Thyroid gland (tissue), 4 donors: Measurements from ENCODE around the gene ALS2.

ENCODE experiments used
- CTCF ChIP-seq, 6 experiments: fragments of 200-600 bp in 3 of 6; fragments of 450-650 bp in 3 of 6; sonication (generic) in 3 of 6; IDR thresholded peaks; one replicate each; pipeline ENCODE4 v1.5.1; 2016 to 2019; ENCODE audit warnings: antibody characterized with exemption in 6 of 6, mild to moderate bottlenecking in 2 of 6, inconsistent platforms in 1 of 6, moderate library complexity in 1 of 6
- POLR2A ChIP-seq, 2 donors: fragments of 450-650 bp; IDR thresholded peaks; one replicate each; pipeline ENCODE4 v1.6.1; 2017; ENCODE audit warnings: antibody characterized with exemption in 2 of 2, mild to moderate bottlenecking in 2 of 2, moderate library complexity in 1 of 2

GRCh38 chr2:201661366-201661765 is 119.4 kb downstream of the ALS2 start:
- TF ChIP-seq CTCF (IDR thresholded peaks at IDR 0.05), result no peak
- TF ChIP-seq POLR2A (IDR thresholded peaks at IDR 0.05), result no peak
